H9 (cell line): ENCODE measurements around the gene IL1RAPL2. TPM values are rescaled to one million over a fixed set of nuclear protein-coding genes. Genes with fewer than 3 reads are reported as not detected.
A peak's percentile ranks its signal among the peaks of the same experiment; 100 is the strongest.

Source experiments
- DNase-seq: peaks from one replicate; pipeline ENCODE4 v3.0.0-alpha.2; 2017
- H2AFZ ChIP-seq: one replicate; pipeline ENCODE4 v1.6.1; 2013; ENCODE audit warnings: mild to moderate bottlenecking, low read length, control low read depth, moderate library complexity
- H2AK5ac ChIP-seq: 2 replicates; pipeline ENCODE4 v1.6.1; 2013; ENCODE audit warnings: low read length, control low read depth, mixed read lengths; ENCODE audit not compliant: insufficient read length
- H2BK120ac ChIP-seq: one replicate; pipeline ENCODE4 v1.6.1; 2013; ENCODE audit warnings: low read depth, mild to moderate bottlenecking, low read length, control low read depth, inconsistent platforms; ENCODE audit not compliant: poor library complexity, severe bottlenecking
- H2BK12ac ChIP-seq: 2 replicates; pipeline ENCODE4 v1.6.1; 2013; ENCODE audit warnings: low read length, control low read depth, mixed read lengths, low read depth; ENCODE audit not compliant: insufficient read length
- H2BK15ac ChIP-seq: 2 replicates; pipeline ENCODE4 v1.6.1; 2013; ENCODE audit warnings: low read depth, low read length, control low read depth
- H2BK20ac ChIP-seq: one replicate; pipeline ENCODE4 v1.6.1; 2013; ENCODE audit warnings: low read depth, mild to moderate bottlenecking, low read length, control low read depth, inconsistent platforms; ENCODE audit not compliant: poor library complexity, severe bottlenecking
- H2BK5ac ChIP-seq: 2 replicates; pipeline ENCODE4 v1.6.1; 2013; ENCODE audit warnings: low read length, control low read depth, mixed read lengths; ENCODE audit not compliant: insufficient read length
- H3K14ac ChIP-seq: 2 replicates; pipeline ENCODE4 v1.6.1; 2013; ENCODE audit warnings: low read length, control low read depth; ENCODE audit not compliant: insufficient read depth
- H3K18ac ChIP-seq: 2 replicates; pipeline ENCODE4 v1.6.1; 2013; ENCODE audit warnings: low read depth, mild to moderate bottlenecking, mixed read lengths, low read length, control low read depth; ENCODE audit not compliant: insufficient read length
- H3K23ac ChIP-seq: 2 replicates; pipeline ENCODE4 v1.6.1; 2013; ENCODE audit warnings: low read length, control low read depth, mixed read lengths, low read depth; ENCODE audit not compliant: insufficient read length
- H3K23me2 ChIP-seq: 2 replicates; pipeline ENCODE4 v1.6.1; 2013; ENCODE audit warnings: low read depth, mild to moderate bottlenecking, mixed read lengths, low read length, control low read depth; ENCODE audit not compliant: insufficient read length, poor library complexity, severe bottlenecking
- H3K27ac ChIP-seq: 2 replicates; pipeline ENCODE4 v1.5.1; 2013; ENCODE audit warnings: low read length, control low read depth, mixed read lengths, low read depth; ENCODE audit not compliant: insufficient read length
- H3K27me3 ChIP-seq: 2 replicates; pipeline ENCODE4 v1.6.1; 2013; ENCODE audit warnings: low read length, control low read depth, inconsistent platforms; ENCODE audit not compliant: insufficient read depth
- H3K4ac ChIP-seq: 2 replicates; pipeline ENCODE4 v1.6.1; 2013; ENCODE audit warnings: low read depth, mild to moderate bottlenecking, control low read depth, inconsistent platforms, low read length, moderate library complexity
- H3K4me1 ChIP-seq: 2 replicates; pipeline ENCODE4 v1.6.1; 2013; ENCODE audit warnings: low read length, control low read depth, inconsistent platforms; ENCODE audit not compliant: insufficient read depth
- H3K4me2 ChIP-seq: 2 replicates; pipeline ENCODE4 v1.6.1; 2013; ENCODE audit warnings: low read length, control low read depth, mixed read lengths; ENCODE audit not compliant: insufficient read length, insufficient read depth
- H3K56ac ChIP-seq: 2 replicates; pipeline ENCODE4 v1.6.1; 2013; ENCODE audit warnings: low read depth, mild to moderate bottlenecking, mixed read lengths, low read length, control low read depth; ENCODE audit not compliant: insufficient read length
- H3K79me1 ChIP-seq: 2 replicates; pipeline ENCODE4 v1.6.1; 2013; ENCODE audit warnings: low read depth, mild to moderate bottlenecking, moderate library complexity, low read length, control low read depth, inconsistent platforms; ENCODE audit not compliant: insufficient read depth, poor library complexity, severe bottlenecking
- H3K79me2 ChIP-seq: 2 replicates; pipeline ENCODE4 v1.6.1; 2013; ENCODE audit warnings: low read length, control low read depth, inconsistent platforms; ENCODE audit not compliant: insufficient read depth
- H3K9ac ChIP-seq: 2 replicates; pipeline ENCODE4 v1.6.1; 2013; ENCODE audit warnings: low read length, control low read depth, mixed read lengths; ENCODE audit not compliant: insufficient read length; ENCODE audit errors: extremely low read depth
- H3K9me3 ChIP-seq: one replicate; pipeline ENCODE4 v1.6.1; 2013; ENCODE audit warnings: low read depth, low read length, inconsistent platforms; ENCODE audit not compliant: control insufficient read depth
- H3T11ph ChIP-seq: one replicate; pipeline ENCODE4 v1.6.1; 2013; ENCODE audit warnings: mild to moderate bottlenecking, low read length, control low read depth, inconsistent platforms
- H4K20me1 ChIP-seq: one replicate; pipeline ENCODE4 v1.6.1; 2013; ENCODE audit not compliant: control insufficient read depth, insufficient read length, insufficient read depth
- H4K5ac ChIP-seq: 2 replicates; pipeline ENCODE4 v1.6.1; 2013; ENCODE audit warnings: low read depth, mild to moderate bottlenecking, mixed read lengths, low read length, control low read depth; ENCODE audit not compliant: insufficient read length
- H4K8ac ChIP-seq: replicated peaks from 2 replicates; pipeline ENCODE4 v1.6.1; 2013; ENCODE audit warnings: low read length, control low read depth, mixed read lengths, low read depth; ENCODE audit not compliant: insufficient read length
- H4K91ac ChIP-seq: 2 replicates; pipeline ENCODE4 v1.6.1; 2013; ENCODE audit warnings: low read depth, mild to moderate bottlenecking, moderate library complexity, mixed read lengths, low read length, control low read depth; ENCODE audit not compliant: insufficient read length
- H3K27ac Mint-ChIP-seq, 3 experiments: 2 replicates in 2 of 3; 3 replicates in 1 of 3; pipeline ENCODE4 v1.8.0; 2020 to 2021; ENCODE audit warnings: mixed read lengths in 3 of 3, mild to moderate bottlenecking in 1 of 3, moderate library complexity in 1 of 3
- H3K27me3 Mint-ChIP-seq: 2 replicates; pipeline ENCODE4 v1.8.0; 2021; ENCODE audit warnings: low read depth, mild to moderate bottlenecking, moderate library complexity, mixed read lengths
- H3K36me3 Mint-ChIP-seq, 3 experiments: 2 replicates in 2 of 3; 3 replicates in 1 of 3; pipeline ENCODE4 v1.8.0; 2020 to 2021; ENCODE audit warnings: low read depth in 3 of 3, mixed read lengths in 3 of 3; ENCODE audit not compliant: insufficient read depth in 1 of 3
- H3K4me1 Mint-ChIP-seq, 2 experiments: 2 replicates each; pipeline ENCODE4 v1.8.0; 2020; ENCODE audit warnings: mixed read lengths in 2 of 2
- H3K4me3 Mint-ChIP-seq, 2 experiments: 2 replicates in 1 of 2; 3 replicates in 1 of 2; pipeline ENCODE4 v1.8.0; 2020 to 2021; ENCODE audit warnings: mild to moderate bottlenecking in 2 of 2, mixed read lengths in 2 of 2, moderate library complexity in 1 of 2
- H3K9me3 Mint-ChIP-seq, 2 experiments: 2 replicates in 1 of 2; 3 replicates in 1 of 2; pipeline ENCODE4 v1.8.0; 2020; ENCODE audit warnings: mild to moderate bottlenecking in 2 of 2, mixed read lengths in 2 of 2, moderate library complexity in 1 of 2
- CTCF ChIP-seq: fragments of 200-600 bp; sonication (generic); conservative IDR thresholded peaks from 3 replicates; pipeline ENCODE4 v1.8.0; 2021; ENCODE audit warnings: antibody characterized with exemption, mild to moderate bottlenecking
- WGBS: extraction: QIAGEN DNeasy Blood & Tissue Kit; methylation state at CpG from one replicate; pipeline ENCODE4 v1.1.7; 2013; ENCODE audit warnings: missing lambda C conversion rate, low lambda C conversion rate, mixed read lengths; ENCODE audit not compliant: insufficient read length; ENCODE audit errors: extremely low coverage; 5-methylcytosine and 5-hydroxymethylcytosine counted together
- total RNA-seq: library from RNA; stranded (reverse); gene quantifications from 2 replicates; pipeline ENCODE4 v1.2.1, GENCODE V29; 2021

The IL1RAPL2 gene
- total RNA-seq, 1 experiment from 2014 or later = not detected

GRCh38 chrX:104568304-104568915 is 2.4 kb downstream of the IL1RAPL2 start:
- H3K14ac ChIP-seq = no peak overlapping the region
- no peak overlapping the region for H2AK5ac ChIP-seq
- H3K4me1 Mint-ChIP-seq = peaks cover 0 to 7% of the 10 kb centered on the region in 2 experiments; a peak in 2 of 4 replicates
- no peak overlapping the region for H2BK12ac ChIP-seq
- WGBS = no CpG with 5 or more reads among the region's 23 CpGs
- peaks cover 75% of the 10 kb centered on the region for H3K27me3 Mint-ChIP-seq
- H3K36me3 Mint-ChIP-seq = no peaks in the 10 kb centered on the region; a peak in 1 of 7 replicates
- H3K23ac ChIP-seq = no peak overlapping the region
- H2AFZ ChIP-seq = no peak overlapping the region
- H2BK20ac ChIP-seq = no peak overlapping the region
- H3K56ac ChIP-seq = no peak overlapping the region
- no peak overlapping the region for H3K9ac ChIP-seq
- H2BK15ac ChIP-seq = no peak overlapping the region
- no peak for DNase-seq
- H3K4ac ChIP-seq = no peak overlapping the region
- no peaks in the 10 kb centered on the region for H3K79me1 ChIP-seq
- no peak overlapping the region for H3T11ph ChIP-seq
- peaks cover 33% of the 10 kb centered on the region for H3K27me3 ChIP-seq
- H3K18ac ChIP-seq = no peak overlapping the region
- H4K8ac ChIP-seq = no peak overlapping the region
- H2BK120ac ChIP-seq = no peak overlapping the region
- H3K79me2 ChIP-seq = no peaks in the 10 kb centered on the region
- H3K4me2 ChIP-seq = peak overlapping the region; percentile 99
- peaks cover 16% of the 10 kb centered on the region for H3K23me2 ChIP-seq
- no peaks in the 10 kb centered on the region for H3K9me3 ChIP-seq
- no peak overlapping the region for H2BK5ac ChIP-seq
- TF ChIP-seq CTCF = no peak
- H3K27ac ChIP-seq = no peak overlapping the region
- no peaks in the 10 kb centered on the region for H4K20me1 ChIP-seq
- no peak overlapping the region for H3K27ac Mint-ChIP-seq
- peaks cover 0 to 66% of the 10 kb centered on the region in 2 experiments; a peak in 4 of 5 replicates for H3K9me3 Mint-ChIP-seq
- peak overlapping the region in 1 of 2 experiments; percentile 91; a peak in 3 of 5 replicates for H3K4me3 Mint-ChIP-seq
- no peak overlapping the region for H4K91ac ChIP-seq
- no peak overlapping the region for H4K5ac ChIP-seq
- H3K4me1 ChIP-seq = no peaks in the 10 kb centered on the region
